Upper lobe of left lung (tissue), 6 donors: ENCODE measurements around the gene GPR176. TPM values are rescaled to one million over a fixed set of nuclear protein-coding genes. Genes with fewer than 3 reads are reported as not detected.

Experiments used
- ATAC-seq, 2 donors: fragments of 200-7000 bp; cut with Tn5 transposase; one replicate each; pipeline ENCODE4 v1.9.1; 2022; ENCODE audit warnings: mild to moderate bottlenecking in 2 of 2, moderate library complexity in 2 of 2; ENCODE audit not compliant: low FRiP score in 2 of 2
- DNase-seq, 2 donors: peaks; one replicate each; pipeline ENCODE4 v3.0.0-alpha.2; 2019 to 2020
- H3K27ac ChIP-seq, 4 donors: fragments of 200-600 bp; sonication (generic); one replicate each; pipeline ENCODE4 v1.5.1; 2016 to 2019
- H3K27me3 ChIP-seq, 4 donors: fragments of 200-600 bp; sonication (generic); one replicate each; pipeline ENCODE4 v1.5.1; 2017 to 2019
- H3K36me3 ChIP-seq, 4 donors: fragments of 200-600 bp; sonication (generic); one replicate each; pipeline ENCODE4 v1.5.1; 2016 to 2019
- H3K4me1 ChIP-seq, 4 donors: fragments of 200-600 bp; sonication (generic); one replicate each; pipeline ENCODE4 v1.5.1; 2018 to 2019
- H3K4me3 ChIP-seq, 4 donors: fragments of 200-600 bp; sonication (generic); one replicate each; pipeline ENCODE4 v1.5.1; 2017 to 2019; ENCODE audit warnings: mild to moderate bottlenecking in 2 of 4, moderate library complexity in 1 of 4
- H3K9me3 ChIP-seq, 4 donors: fragments of 200-600 bp; sonication (generic); one replicate each; pipeline ENCODE4 v1.5.1; 2018 to 2019
- EP300 ChIP-seq, 4 donors: sonication (generic); formaldehyde crosslinking; IDR thresholded peaks; one replicate each; pipeline ENCODE4 v1.5.1; 2017; ENCODE audit warnings: antibody characterized with exemption in 4 of 4, control low read depth in 2 of 4
- POLR2A ChIP-seq, 4 donors: fragments of 450-650 bp; IDR thresholded peaks; one replicate each; pipeline ENCODE4 v1.5.1; 2016 to 2017; ENCODE audit warnings: antibody characterized with exemption in 4 of 4, mild to moderate bottlenecking in 2 of 4
- POLR2AphosphoS5 ChIP-seq, 2 donors: sonication (generic); formaldehyde crosslinking; IDR thresholded peaks; one replicate each; pipeline ENCODE4 v1.5.1; 2017; ENCODE audit warnings: antibody characterized with exemption in 2 of 2
- WGBS, 2 donors: methylation state at CpG; one replicate each; pipeline ENCODE4 v1.1.5; 2017 to 2018; 5-methylcytosine and 5-hydroxymethylcytosine counted together
- total RNA-seq, 6 donors: library from RNA; depleted of rRNA in 4 of 6; stranded (reverse); fragments of >200 nt in 4 of 6; gene quantifications; one replicate each; pipeline versions ENCODE4 v1.1.0 to v1.2.1, GENCODE V29; 2016 to 2021
- TF ChIP-seq, protein P1 (sequence below), 6 experiments: fragments of 450-650 bp in 4 of 6; fragments of 200-600 bp in 2 of 6; sonication (generic) in 2 of 6; IDR thresholded peaks; one replicate each; pipeline ENCODE4 v1.5.1; 2016 to 2019; ENCODE audit warnings: antibody characterized with exemption in 6 of 6
- donor health status: DM: no; HTN: no; CAD: no; lungs with moderate emphysema.
- donor health status: DM: no; HTN: yes; CAD: no; lungs with severe emphysema.

Gene GPR176, protein sequence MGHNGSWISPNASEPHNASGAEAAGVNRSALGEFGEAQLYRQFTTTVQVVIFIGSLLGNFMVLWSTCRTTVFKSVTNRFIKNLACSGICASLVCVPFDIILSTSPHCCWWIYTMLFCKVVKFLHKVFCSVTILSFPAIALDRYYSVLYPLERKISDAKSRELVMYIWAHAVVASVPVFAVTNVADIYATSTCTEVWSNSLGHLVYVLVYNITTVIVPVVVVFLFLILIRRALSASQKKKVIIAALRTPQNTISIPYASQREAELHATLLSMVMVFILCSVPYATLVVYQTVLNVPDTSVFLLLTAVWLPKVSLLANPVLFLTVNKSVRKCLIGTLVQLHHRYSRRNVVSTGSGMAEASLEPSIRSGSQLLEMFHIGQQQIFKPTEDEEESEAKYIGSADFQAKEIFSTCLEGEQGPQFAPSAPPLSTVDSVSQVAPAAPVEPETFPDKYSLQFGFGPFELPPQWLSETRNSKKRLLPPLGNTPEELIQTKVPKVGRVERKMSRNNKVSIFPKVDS
- 10 to 100 TPM in 1 of 6 donors, 1 to 10 TPM in 5; 1.4 to 12.0 (median 4.9) TPM for total RNA-seq

GRCh38 chr15:39919748-39920509, at the start of gene GPR176:
Gene GPR176 (minus strand): TSS chr15:39920266. CDS start chr15:39920026, 240 bp downstream.
- no peaks in the 10 kb centered on the region for H3K36me3 ChIP-seq
- TF ChIP-seq POLR2AphosphoS5 (IDR thresholded peaks at IDR 0.05) (peak in 1 of 2 donors; percentile 48), POLR2A (IDR thresholded peaks at IDR 0.05) (no peak), EP300 (IDR thresholded peaks at IDR 0.05) (no peak)
- TF ChIP-seq, protein P1, sequence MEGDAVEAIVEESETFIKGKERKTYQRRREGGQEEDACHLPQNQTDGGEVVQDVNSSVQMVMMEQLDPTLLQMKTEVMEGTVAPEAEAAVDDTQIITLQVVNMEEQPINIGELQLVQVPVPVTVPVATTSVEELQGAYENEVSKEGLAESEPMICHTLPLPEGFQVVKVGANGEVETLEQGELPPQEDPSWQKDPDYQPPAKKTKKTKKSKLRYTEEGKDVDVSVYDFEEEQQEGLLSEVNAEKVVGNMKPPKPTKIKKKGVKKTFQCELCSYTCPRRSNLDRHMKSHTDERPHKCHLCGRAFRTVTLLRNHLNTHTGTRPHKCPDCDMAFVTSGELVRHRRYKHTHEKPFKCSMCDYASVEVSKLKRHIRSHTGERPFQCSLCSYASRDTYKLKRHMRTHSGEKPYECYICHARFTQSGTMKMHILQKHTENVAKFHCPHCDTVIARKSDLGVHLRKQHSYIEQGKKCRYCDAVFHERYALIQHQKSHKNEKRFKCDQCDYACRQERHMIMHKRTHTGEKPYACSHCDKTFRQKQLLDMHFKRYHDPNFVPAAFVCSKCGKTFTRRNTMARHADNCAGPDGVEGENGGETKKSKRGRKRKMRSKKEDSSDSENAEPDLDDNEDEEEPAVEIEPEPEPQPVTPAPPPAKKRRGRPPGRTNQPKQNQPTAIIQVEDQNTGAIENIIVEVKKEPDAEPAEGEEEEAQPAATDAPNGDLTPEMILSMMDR (IDR thresholded peaks at IDR 0.05): no peak
- H3K9me3 ChIP-seq: no peaks in the 10 kb centered on the region
- H3K27me3 ChIP-seq: peaks cover 0 to 12% (median 5%) of the 10 kb centered on the region in 4 donors
- H3K4me1 ChIP-seq: peaks cover 8 to 13% (median 12%) of the 10 kb centered on the region in 4 donors
- peak within 1 kb of the TSS; percentile 61 to 81 (median 78) for H3K4me3 ChIP-seq
- ATAC-seq: peak; percentile 74 to 90
- peak within 1 kb of the TSS; percentile 67 to 85 (median 77) for H3K27ac ChIP-seq
- DNase-seq: peak; percentile 24 to 89
- 0 to 5% methylated on average over 4 to 31 of the region's 84 CpGs for WGBS, 2 donors

DNA sequence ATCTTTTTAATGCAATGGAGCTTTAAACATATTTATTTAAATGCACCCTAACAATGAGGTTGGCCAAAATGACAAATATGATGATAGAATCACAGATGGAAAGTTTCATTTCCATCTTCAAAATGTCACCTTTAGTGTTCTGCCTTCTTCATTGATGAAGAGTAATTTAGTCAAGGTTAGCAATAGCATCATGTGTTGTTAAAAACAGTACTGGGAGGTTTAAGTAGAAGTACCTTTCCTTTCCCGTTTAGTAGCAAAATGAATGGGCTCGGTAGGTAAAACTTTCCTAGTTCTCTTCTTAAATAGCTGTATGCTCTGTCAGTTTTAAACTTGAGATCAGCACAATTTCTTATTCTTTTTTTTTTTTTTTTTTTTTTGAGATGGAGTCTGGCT, 48.9 kb upstream of the GPR176 start:
- Histone ChIP-seq H3K4me3 (no peak overlapping the region), H3K36me3 (peaks cover 0 to 66% (median 29%) of the 10 kb centered on the region in 4 donors), H3K27ac (no peak overlapping the region), H3K4me1 (peaks cover 0 to 16% (median 10%) of the 10 kb centered on the region in 4 donors), H3K9me3 (no peaks in the 10 kb centered on the region), H3K27me3 (no peaks in the 10 kb centered on the region)
- TF ChIP-seq, protein P1 (IDR thresholded peaks at IDR 0.05): no peak
- TF ChIP-seq EP300 (IDR thresholded peaks at IDR 0.05): no peak
- no peak for TF ChIP-seq POLR2AphosphoS5 (IDR thresholded peaks at IDR 0.05)
- TF ChIP-seq POLR2A (IDR thresholded peaks at IDR 0.05): no peak
- no peak for DNase-seq
- WGBS, 2 donors: 93 to 98% methylated on average over 2 of the region's 2 CpGs
- ATAC-seq: no peak

- Histone ChIP-seq H3K9me3 (no peaks in the 10 kb centered on the region), H3K27ac (no peak overlapping the region), H3K27me3 (no peaks in the 10 kb centered on the region), H3K36me3 (peaks cover 0 to 66% (median 25%) of the 10 kb centered on the region in 4 donors), H3K4me3 (no peak overlapping the region), H3K4me1 (peaks cover 0 to 16% (median 10%) of the 10 kb centered on the region in 4 donors)
- DNase-seq (no peak), ATAC-seq (no peak)
- TF ChIP-seq EP300 (IDR thresholded peaks at IDR 0.05) (no peak), POLR2AphosphoS5 (IDR thresholded peaks at IDR 0.05) (no peak), POLR2A (IDR thresholded peaks at IDR 0.05) (no peak)
- TF ChIP-seq, protein P1 (IDR thresholded peaks at IDR 0.05): no peak
- WGBS, 2 donors: 78 to 82% methylated on average over 3 of the region's 3 CpGs
Observed at GRCh38 chr15:39968273-39969001, 48.4 kb upstream of the GPR176 start.

- H3K4me3 ChIP-seq: no peak overlapping the region
- 54 to 57% methylated on average over 2 of the region's 2 CpGs for WGBS, 2 donors
- H3K27me3 ChIP-seq: no peaks in the 10 kb centered on the region
- ATAC-seq (no peak), DNase-seq (no peak)
- H3K36me3 ChIP-seq: peaks cover 12 to 67% (median 21%) of the 10 kb centered on the region in 4 donors
- H3K27ac ChIP-seq: no peak overlapping the region
- H3K9me3 ChIP-seq: no peaks in the 10 kb centered on the region
- TF ChIP-seq, protein P1 (IDR thresholded peaks at IDR 0.05): no peak
- peaks cover 0 to 16% (median 10%) of the 10 kb centered on the region in 4 donors for H3K4me1 ChIP-seq
Observed at GRCh38 chr15:39966521-39966920, 46.5 kb upstream of the GPR176 start.
